GM12878 (cell line): ENCODE data around the gene CXorf38. TPM values are rescaled to one million over a fixed set of nuclear protein-coding genes. Genes with fewer than 3 reads are reported as not detected.

ENCODE experiments used
- ATAC-seq: fragments of 200-7000 bp; cut with Tn5 transposase; 3 replicates; pipeline ENCODE4 v1.9.1; 2020; ENCODE audit warnings: mild to moderate bottlenecking, moderate library complexity
- BruUV-seq: library from RNA; stranded (reverse); fragments of 400-500 nt; replicated peaks from 2 replicates; lab custom pipeline; 2021; lab: Mats Ljungman, UMichigan
- CTCF ChIA-PET: fragments of 300-600 bp; sonication (Branson Sonifier 250); formaldehyde crosslinking; extraction: SDS; loops from one replicate; lab custom pipeline; 2021; ENCODE audit warnings: inconsistent platforms; lab: Yijun Ruan, JAX
- POLR2A ChIA-PET: fragments of 350-600 bp; formaldehyde crosslinking; extraction: SDS; loops from one replicate; lab custom pipeline; 2021; ENCODE audit warnings: inconsistent platforms; lab: Charles Lee
- RAD21 ChIA-PET: fragments of 300-600 bp; sonication (Branson Sonifier 250); formaldehyde crosslinking; loops from one replicate; lab custom pipeline; 2023; ENCODE audit warnings: antibody characterized with exemption; ENCODE audit not compliant: unreplicated experiment; lab: Charles Lee
- SMC1A ChIA-PET: fragments of 300-600 bp; sonication (Branson Sonifier 250); formaldehyde crosslinking; loops from one replicate; lab custom pipeline; 2023; ENCODE audit not compliant: unreplicated experiment, uncharacterized antibody; lab: Charles Lee
- DNase-seq: peaks from one replicate; pipeline ENCODE4 v3.0.0-alpha.2; 2011; ENCODE audit warnings: low read depth, low spot score
- FAIRE-seq: peaks from 3 replicates; lab custom pipeline; 2011; peaks lifted over from hg19 to GRCh38; lab: Jason Lieb, UNC
- H2AFZ ChIP-seq: 2 replicates; pipeline ENCODE4 v1.6.0; 2011; ENCODE audit warnings: low read depth, low read length, control low read depth; ENCODE audit not compliant: control insufficient read depth
- H3K27ac ChIP-seq: 2 replicates; pipeline ENCODE4 v1.5.1; 2011; ENCODE audit warnings: control low read depth; ENCODE audit not compliant: control insufficient read depth, insufficient read depth
- H3K27me3 ChIP-seq, 2 experiments: replicated peaks in 1 of 2; 2 replicates each; pipeline versions ENCODE4 v1.6.0 to v1.6.1; 2011; ENCODE audit warnings: low read length in 1 of 2; ENCODE audit not compliant: control insufficient read depth in 2 of 2, insufficient read depth in 2 of 2
- H3K36me3 ChIP-seq, 2 experiments: 2 replicates each; pipeline ENCODE4 v1.5.1; 2011; ENCODE audit warnings: low read length in 1 of 2; ENCODE audit not compliant: control insufficient read depth in 2 of 2, insufficient read depth in 2 of 2
- H3K4me1 ChIP-seq: 2 replicates; pipeline ENCODE4 v1.6.1; 2011; ENCODE audit warnings: mild to moderate bottlenecking, low read length, moderate library complexity, mixed read lengths; ENCODE audit not compliant: control insufficient read depth, insufficient read depth
- H3K4me2 ChIP-seq: 2 replicates; pipeline ENCODE4 v1.6.0; 2011; ENCODE audit warnings: control low read depth; ENCODE audit not compliant: control insufficient read depth, insufficient read depth
- H3K4me3 ChIP-seq: fragments of 200-600 bp; sonication (generic); 2 replicates; pipeline ENCODE4 v1.5.1; 2016
- H3K79me2 ChIP-seq: 2 replicates; pipeline ENCODE4 v1.6.0; 2011; ENCODE audit warnings: low read length; ENCODE audit not compliant: control insufficient read depth, insufficient read depth
- H3K9ac ChIP-seq: 2 replicates; pipeline ENCODE4 v1.8.0; 2011; ENCODE audit warnings: low read length, control low read depth, mixed read lengths; ENCODE audit not compliant: control insufficient read depth, insufficient read depth
- H3K9me3 ChIP-seq: replicated peaks from 3 replicates; pipeline ENCODE4 v1.5.1; 2011; ENCODE audit warnings: mild to moderate bottlenecking, low read length; ENCODE audit not compliant: control insufficient read depth, insufficient read depth
- H4K20me1 ChIP-seq: 2 replicates; pipeline ENCODE4 v1.6.0; 2011; ENCODE audit not compliant: control insufficient read depth, insufficient read depth
- CBX5 ChIP-seq: sonication (generic); IDR thresholded peaks from 2 replicates; pipeline ENCODE4 v1.6.1; 2016; ENCODE audit warnings: low read depth, moderate library complexity, mild to moderate bottlenecking, inconsistent platforms
- EGR1 ChIP-seq, 2 experiments: IDR thresholded peaks; 1 replicate in 1 of 2; 2 replicates in 1 of 2; pipeline ENCODE4 v1.6.1; 2011 to 2012; ENCODE audit warnings: low read depth in 2 of 2, low read length in 2 of 2, borderline replicate concordance in 1 of 2, mild to moderate bottlenecking in 1 of 2, moderate library complexity in 1 of 2
- EP300 ChIP-seq, 2 experiments: fragments of 150-350 bp in 1 of 2; IDR thresholded peaks; 2 replicates each; pipeline ENCODE4 v1.6.1; 2011 to 2012; ENCODE audit warnings: low read depth in 2 of 2, low read length in 2 of 2, borderline replicate concordance in 1 of 2, improper control_type of control experiment in 1 of 2, inconsistent platforms in 1 of 2; ENCODE audit not compliant: control insufficient read depth in 1 of 2
- ESRRA ChIP-seq: IDR thresholded peaks from 2 replicates; pipeline ENCODE4 v1.6.1; 2012; ENCODE audit warnings: mild to moderate bottlenecking, low read length, improper control_type of control experiment
- FOXK2 ChIP-seq: fragments of 450-650 bp; IDR thresholded peaks from 2 replicates; pipeline ENCODE4 v1.6.1; 2017; ENCODE audit warnings: mild to moderate bottlenecking, moderate library complexity
- GABPA ChIP-seq: IDR thresholded peaks from 2 replicates; pipeline ENCODE4 v1.6.1; 2014; ENCODE audit warnings: antibody characterized with exemption, low read depth, mild to moderate bottlenecking, inconsistent platforms
- RB1 ChIP-seq: fragments of 450-650 bp; formaldehyde crosslinking; IDR thresholded peaks from 2 replicates; pipeline ENCODE4 v1.6.1; 2017; ENCODE audit warnings: mild to moderate bottlenecking, borderline replicate concordance
- SIN3A ChIP-seq: IDR thresholded peaks from 2 replicates; pipeline ENCODE4 v1.6.1; 2012; ENCODE audit warnings: low read depth, low read length, improper control_type of control experiment
- SMAD5 ChIP-seq: IDR thresholded peaks from 2 replicates; pipeline ENCODE4 v1.6.1; 2016; ENCODE audit warnings: antibody characterized with exemption, low read depth
- SREBF1 ChIP-seq: IDR thresholded peaks from 2 replicates; pipeline ENCODE4 v1.6.1; 2012; ENCODE audit warnings: mild to moderate bottlenecking, low read length
- TARDBP ChIP-seq: IDR thresholded peaks from 2 replicates; pipeline ENCODE4 v1.6.1; 2016; ENCODE audit warnings: borderline replicate concordance
- TCF3 ChIP-seq: IDR thresholded peaks from 2 replicates; pipeline ENCODE4 v1.6.1; 2012; ENCODE audit warnings: low read depth, mild to moderate bottlenecking, low read length, borderline replicate concordance; ENCODE audit not compliant: insufficient read depth
- YY1 ChIP-seq: IDR thresholded peaks from 2 replicates; pipeline ENCODE4 v1.6.1; 2011; ENCODE audit warnings: low read depth, mild to moderate bottlenecking, low read length
- WGBS: methylation state at CpG from one replicate; pipeline ENCODE4 v1.1.6; 2016; ENCODE audit warnings: low lambda C conversion rate; ENCODE audit not compliant: insufficient replicate concordance, insufficient coverage; ENCODE audit errors: missing lambda C conversion rate; 5-methylcytosine and 5-hydroxymethylcytosine counted together
- in situ Hi-C: fragments of 300-500 bp; cut with MboI; formaldehyde crosslinking; loops from 9 replicates; pipeline ENCODE4 v1.14.3; 2018; ENCODE audit warnings: mixed read lengths
- intact Hi-C: fragments of 100-400 bp; cut with micrococcal nuclease; formaldehyde crosslinking; loops from one replicate; pipeline ENCODE4 v1.14.2; 2022; ENCODE audit not compliant: unreplicated experiment
- polyA plus RNA-seq, 11 experiments: library from polyadenylated mRNA; depleted of rRNA in 4 of 11; unstranded in 6 of 11; stranded (reverse) in 5 of 11; fragments of >200 nt; fragmentation: Nextera tagmentation in 4 of 11; fragmentation: Illumina TruSeq in 1 of 11; extraction: Ambion mirVana in 4 of 11; extraction: Trizol in 1 of 11; gene quantifications; 1 replicate in 1 of 11; 2 replicates in 10 of 11; pipeline versions ENCODE4 v1.2.1 to v1.2.3, GENCODE V29; 2011 to 2016; ENCODE audit warnings: inconsistent platforms in 2 of 11, missing spikeins in 2 of 11, low read depth in 1 of 11
- total RNA-seq, 4 experiments: library from RNA; depleted of rRNA in 3 of 4; stranded (reverse); fragments of >200 nt in 3 of 4; fragmentation: Illumina TruSeq in 1 of 4; extraction: Trizol in 1 of 4; gene quantifications; 2 replicates each; pipeline versions ENCODE4 v1.2.1 to v1.2.3, GENCODE V29; 2013 to 2021
- TF ChIP-seq, protein P1 (sequence below): fragments of 450-650 bp; IDR thresholded peaks from 2 replicates; pipeline ENCODE4 v1.6.1; 2018; ENCODE audit warnings: mild to moderate bottlenecking, low read depth, moderate library complexity; ENCODE audit not compliant: partially characterized antibody
- TF ChIP-seq, protein P2 (sequence below), 3 experiments: IDR thresholded peaks in 2 of 3; conservative IDR thresholded peaks in 1 of 3; 2 replicates each; pipeline ENCODE4 v1.5.1; 2011; ENCODE audit warnings: low read depth in 3 of 3, low read length in 3 of 3, mild to moderate bottlenecking in 3 of 3, control low read depth in 2 of 3, moderate library complexity in 2 of 3, inconsistent platforms in 1 of 3, mixed read lengths in 1 of 3; ENCODE audit not compliant: control insufficient read depth in 2 of 3, insufficient read depth in 1 of 3; ENCODE audit errors: extremely low read depth in 1 of 3

CXorf38 gene
- total and polyA plus RNA-seq, 10 of the 15 experiments (the other 5 are each of a cell fraction or from before 2014, with no cell fraction given): 2.2 to 50.1 (median 18.8) TPM

DNA sequence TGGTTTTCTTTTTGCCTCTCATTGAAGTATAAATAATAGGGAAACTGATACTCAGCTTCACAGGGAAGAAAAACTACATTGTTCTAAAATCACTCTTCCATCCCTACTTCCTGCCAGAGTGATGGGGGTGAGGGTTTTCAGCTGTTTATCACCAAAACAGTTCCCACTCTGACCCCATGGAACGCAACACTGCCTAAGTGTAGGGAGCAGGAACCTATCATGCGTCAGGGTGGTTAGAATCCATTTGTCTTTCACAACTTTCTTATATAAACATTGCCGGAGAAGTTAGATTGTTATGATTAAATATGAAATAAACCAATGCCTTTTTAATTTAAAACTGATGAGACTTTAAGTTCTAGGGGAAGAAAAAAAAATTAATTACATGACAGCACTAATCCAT lies 40.0 kb downstream of the CXorf38 start (continued):
- TF ChIP-seq, protein P1, sequence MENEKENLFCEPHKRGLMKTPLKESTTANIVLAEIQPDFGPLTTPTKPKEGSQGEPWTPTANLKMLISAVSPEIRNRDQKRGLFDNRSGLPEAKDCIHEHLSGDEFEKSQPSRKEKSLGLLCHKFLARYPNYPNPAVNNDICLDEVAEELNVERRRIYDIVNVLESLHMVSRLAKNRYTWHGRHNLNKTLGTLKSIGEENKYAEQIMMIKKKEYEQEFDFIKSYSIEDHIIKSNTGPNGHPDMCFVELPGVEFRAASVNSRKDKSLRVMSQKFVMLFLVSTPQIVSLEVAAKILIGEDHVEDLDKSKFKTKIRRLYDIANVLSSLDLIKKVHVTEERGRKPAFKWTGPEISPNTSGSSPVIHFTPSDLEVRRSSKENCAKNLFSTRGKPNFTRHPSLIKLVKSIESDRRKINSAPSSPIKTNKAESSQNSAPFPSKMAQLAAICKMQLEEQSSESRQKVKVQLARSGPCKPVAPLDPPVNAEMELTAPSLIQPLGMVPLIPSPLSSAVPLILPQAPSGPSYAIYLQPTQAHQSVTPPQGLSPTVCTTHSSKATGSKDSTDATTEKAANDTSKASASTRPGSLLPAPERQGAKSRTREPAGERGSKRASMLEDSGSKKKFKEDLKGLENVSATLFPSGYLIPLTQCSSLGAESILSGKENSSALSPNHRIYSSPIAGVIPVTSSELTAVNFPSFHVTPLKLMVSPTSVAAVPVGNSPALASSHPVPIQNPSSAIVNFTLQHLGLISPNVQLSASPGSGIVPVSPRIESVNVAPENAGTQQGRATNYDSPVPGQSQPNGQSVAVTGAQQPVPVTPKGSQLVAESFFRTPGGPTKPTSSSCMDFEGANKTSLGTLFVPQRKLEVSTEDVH: no peak
- TF ChIP-seq TCF3: no peak

DNA sequence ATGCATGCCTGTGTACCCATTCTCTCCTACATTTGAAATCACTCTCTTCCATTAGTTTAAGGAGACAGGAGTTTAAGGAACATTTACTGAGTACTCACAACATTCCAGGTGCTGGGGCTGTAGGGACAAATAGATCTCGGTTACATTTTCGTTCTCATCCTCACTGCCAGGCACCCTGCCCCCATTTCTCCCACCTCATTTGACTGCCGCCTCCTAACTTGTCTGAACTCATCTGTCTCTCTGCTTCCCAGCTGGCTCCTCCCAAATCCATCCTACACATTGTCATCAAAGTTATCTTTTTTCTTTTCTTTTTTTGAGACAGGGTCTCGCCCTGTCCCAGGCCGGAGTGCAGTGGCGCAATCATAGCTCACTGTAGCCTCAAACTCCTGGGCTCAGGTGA lies 43.9 kb downstream of the CXorf38 start:
- RAD21 ChIA-PET: interaction anchor here (0.7 kb wide), 1 partner anchor 695 kb away, joined by 3 read pairs; no protein-coding TSS in a partner anchor
- Histone ChIP-seq H4K20me1 (no peaks in the 10 kb centered on the region), H3K9me3 (no peaks in the 10 kb centered on the region), H3K36me3 (no peaks in the 10 kb centered on the region; a peak in 2 of 4 replicates), H2AFZ (no peak overlapping the region), H3K9ac (no peak overlapping the region), H3K79me2 (no peaks in the 10 kb centered on the region), H3K4me3 (no peak overlapping the region), H3K27ac (no peak overlapping the region), H3K4me2 (no peak overlapping the region), H3K27me3 (no peaks in the 10 kb centered on the region), H3K4me1 (no peaks in the 10 kb centered on the region)
- WGBS: 69% methylated on average over 6 of the region's 6 CpGs
- no TSS peak for BruUV-seq
- ATAC-seq: no peak
- intact Hi-C loops: no loop called here
- POLR2A ChIA-PET: no interaction called here
- FAIRE-seq: no peak
- DNase-seq: no peak
- in situ Hi-C loops: no loop called here
- CTCF ChIA-PET: interaction anchor here (0.9 to 1.9 kb wide), 3 partner anchors 40 to 191 kb away, joined by 3 to 10 read pairs (median 3); no protein-coding TSS in a partner anchor
- no peak for TF ChIP-seq SIN3A
- TF ChIP-seq, protein P2, sequence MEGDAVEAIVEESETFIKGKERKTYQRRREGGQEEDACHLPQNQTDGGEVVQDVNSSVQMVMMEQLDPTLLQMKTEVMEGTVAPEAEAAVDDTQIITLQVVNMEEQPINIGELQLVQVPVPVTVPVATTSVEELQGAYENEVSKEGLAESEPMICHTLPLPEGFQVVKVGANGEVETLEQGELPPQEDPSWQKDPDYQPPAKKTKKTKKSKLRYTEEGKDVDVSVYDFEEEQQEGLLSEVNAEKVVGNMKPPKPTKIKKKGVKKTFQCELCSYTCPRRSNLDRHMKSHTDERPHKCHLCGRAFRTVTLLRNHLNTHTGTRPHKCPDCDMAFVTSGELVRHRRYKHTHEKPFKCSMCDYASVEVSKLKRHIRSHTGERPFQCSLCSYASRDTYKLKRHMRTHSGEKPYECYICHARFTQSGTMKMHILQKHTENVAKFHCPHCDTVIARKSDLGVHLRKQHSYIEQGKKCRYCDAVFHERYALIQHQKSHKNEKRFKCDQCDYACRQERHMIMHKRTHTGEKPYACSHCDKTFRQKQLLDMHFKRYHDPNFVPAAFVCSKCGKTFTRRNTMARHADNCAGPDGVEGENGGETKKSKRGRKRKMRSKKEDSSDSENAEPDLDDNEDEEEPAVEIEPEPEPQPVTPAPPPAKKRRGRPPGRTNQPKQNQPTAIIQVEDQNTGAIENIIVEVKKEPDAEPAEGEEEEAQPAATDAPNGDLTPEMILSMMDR (IDR thresholded peaks at IDR 0.05 in 2 of 3, conservative IDR thresholded peaks at IDR 0.05 in 1 of 3; ENCODE audit: control insufficient read depth in 2 of 3, extremely low read depth in 1 of 3, insufficient read depth in 1 of 3, low read depth in 3 of 3, low read length in 3 of 3): no peak
- no peak for TF ChIP-seq YY1
- TF ChIP-seq SREBF1: no peak
- no peak for TF ChIP-seq EP300 (IDR thresholded peaks at IDR 0.05; ENCODE audit: borderline replicate concordance in 1 of 2, control insufficient read depth in 1 of 2, low read depth in 2 of 2, low read length in 2 of 2)
- no peak for TF ChIP-seq GABPA
- TF ChIP-seq FOXK2: no peak
- TF ChIP-seq RB1: no peak
- no peak for TF ChIP-seq CBX5
- TF ChIP-seq SMAD5: no peak
- no peak for TF ChIP-seq EGR1 (IDR thresholded peaks at IDR 0.05; ENCODE audit: borderline replicate concordance in 1 of 2, low read depth in 2 of 2, low read length in 2 of 2)
- no peak for TF ChIP-seq TARDBP
- TF ChIP-seq ESRRA: no peak
- SMC1A ChIA-PET: interaction anchor here (0.7 to 1.6 kb wide), 3 partner anchors 9 to 929 kb away, joined by 3 to 6 read pairs (median 5); no protein-coding TSS in a partner anchor
